ENCODE results near the gene ABHD1.
"Not testable (repeated sequence)": the region's sequence is repeated elsewhere in the genome, so short reads cannot be mapped to it uniquely, and the experiment has no call there.

The ABHD1 gene

DNA sequence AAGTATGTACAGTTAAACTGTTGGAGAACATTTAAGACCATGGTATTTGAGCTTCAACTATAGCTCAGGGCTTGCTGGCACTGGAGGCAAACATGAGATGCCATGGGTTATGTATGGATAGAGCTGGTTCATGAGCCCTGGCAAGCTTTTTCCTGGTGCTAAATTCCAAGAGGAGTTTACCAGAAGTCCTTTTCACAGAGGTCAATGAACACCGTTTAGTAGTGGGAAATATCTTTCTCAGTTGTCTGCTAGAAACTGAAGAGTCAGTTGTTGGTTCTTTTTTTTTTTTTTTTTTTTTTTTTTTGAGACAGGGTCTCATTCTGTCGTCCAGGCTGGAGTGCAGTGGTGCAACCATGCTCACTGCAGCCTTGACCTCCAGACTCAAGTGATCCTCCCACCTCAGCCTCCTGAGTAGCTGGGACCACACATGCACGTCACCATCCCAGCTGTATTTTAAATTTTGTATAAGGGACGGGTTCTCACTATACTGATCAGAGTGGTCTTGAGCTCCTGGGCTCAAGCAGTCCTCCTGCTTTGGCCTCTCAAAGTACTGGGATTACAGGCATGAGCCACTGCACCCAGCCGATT lies 35.7 kb upstream of the ABHD1 start:
- DNase-seq = no peak

DNA sequence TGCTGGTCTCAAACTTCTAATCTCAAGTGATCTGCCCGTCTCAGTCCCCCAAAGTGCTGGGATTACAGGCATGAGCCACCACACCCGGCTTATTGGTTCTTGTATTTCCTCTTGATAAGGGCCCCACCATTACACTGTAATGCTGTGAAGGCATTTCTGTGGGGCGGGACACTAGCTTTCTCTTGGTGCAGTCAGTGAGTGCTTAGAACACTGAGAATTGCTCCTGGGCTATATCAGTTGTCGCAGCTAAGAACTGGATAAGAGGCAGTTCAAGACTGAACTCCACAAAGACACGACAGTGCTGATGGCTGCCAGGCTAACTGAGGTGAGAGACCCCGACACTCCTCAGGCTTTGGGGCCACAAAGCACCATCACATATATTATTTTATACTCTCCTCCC lies 35.0 kb upstream of the ABHD1 start:
- DNase-seq = no peak

DNA sequence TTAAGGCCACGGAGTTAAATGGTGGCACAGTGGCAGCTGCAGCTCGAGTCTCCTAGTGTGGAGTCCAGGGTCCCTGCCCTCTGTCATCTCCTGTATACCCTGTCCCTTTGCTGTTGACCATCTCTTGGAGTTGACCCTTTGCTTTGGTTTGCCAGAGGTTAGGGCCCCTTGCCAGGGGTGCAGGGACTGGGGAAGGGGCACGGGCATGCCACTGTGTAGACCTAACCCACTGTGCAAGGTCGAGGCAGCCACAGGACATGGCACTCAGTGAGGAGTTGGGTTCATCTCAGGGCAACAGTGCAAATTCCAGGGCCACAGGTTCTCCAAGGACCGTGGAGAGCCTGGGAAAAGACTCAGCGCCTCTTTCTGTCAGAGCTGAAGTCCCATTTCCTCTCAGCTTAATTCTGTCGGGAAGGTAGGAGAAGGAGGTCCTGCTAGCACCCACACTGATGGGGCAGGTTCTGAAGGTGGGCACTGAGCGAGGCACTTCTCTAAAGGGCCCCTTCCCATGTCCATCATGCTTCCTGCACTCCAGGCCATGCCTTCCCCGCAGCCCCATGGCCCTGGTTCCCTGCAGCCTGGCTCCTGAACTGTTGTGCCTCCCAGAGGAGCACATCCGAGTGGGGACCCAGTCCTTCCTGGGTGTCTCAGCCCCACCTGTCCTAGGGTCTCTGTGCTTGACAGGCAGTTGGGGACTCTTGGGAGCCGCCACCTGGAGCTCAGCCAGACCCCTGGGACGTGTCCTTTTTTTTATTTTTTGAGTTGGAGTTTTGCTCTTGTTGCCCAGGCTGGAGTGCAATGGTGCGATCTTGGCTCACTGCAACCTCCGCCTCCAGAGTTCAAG lies 34.3 kb upstream of the ABHD1 start:
- no peak for DNase-seq

DNA sequence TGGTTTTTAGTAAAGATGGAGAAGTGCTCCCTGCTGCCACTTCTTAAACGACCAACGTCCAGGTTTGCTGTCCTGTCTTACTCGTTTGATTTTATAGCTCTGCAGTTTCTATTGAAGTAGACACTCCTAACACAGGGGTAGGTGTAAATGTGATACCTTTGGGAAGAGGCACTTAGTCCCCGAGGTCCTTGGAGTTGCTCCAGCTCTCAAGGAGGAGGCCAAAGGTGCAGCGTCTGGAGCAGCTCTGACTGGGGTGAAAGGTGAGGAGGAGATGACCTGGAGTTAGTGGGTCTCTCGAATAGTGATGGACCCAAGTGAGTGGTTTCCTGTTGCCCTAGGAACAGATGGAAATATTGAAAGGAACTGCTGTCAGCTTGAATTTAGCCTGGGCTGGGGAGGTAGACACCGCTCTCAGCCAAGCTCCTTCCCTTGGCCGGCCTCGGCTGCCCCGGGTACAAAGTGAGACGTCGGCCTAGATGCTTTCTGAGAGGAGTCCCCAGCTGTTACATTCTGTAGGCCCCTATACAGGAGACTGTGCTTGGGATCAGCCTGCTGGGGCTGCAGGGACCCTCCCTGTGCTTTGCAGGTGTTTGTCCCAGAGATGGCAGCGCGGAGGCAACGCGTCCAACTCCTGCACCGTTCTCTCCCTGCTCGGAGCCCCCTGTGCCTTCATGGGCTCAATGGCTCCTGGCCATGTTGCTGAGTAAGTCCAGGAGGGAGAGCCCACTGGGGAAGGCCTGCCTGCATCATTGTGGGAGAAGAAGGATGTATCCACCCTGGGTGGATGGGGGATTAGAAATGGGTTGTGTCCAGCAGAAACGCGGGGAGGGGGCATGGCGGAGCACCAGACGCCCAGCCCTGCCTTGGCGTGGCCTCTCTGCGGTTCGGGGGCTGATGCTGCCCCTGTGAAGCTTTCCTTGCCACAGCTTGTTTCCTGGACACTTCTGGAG lies 31.6 kb upstream of the ABHD1 start:
- no peak for DNase-seq

DNA sequence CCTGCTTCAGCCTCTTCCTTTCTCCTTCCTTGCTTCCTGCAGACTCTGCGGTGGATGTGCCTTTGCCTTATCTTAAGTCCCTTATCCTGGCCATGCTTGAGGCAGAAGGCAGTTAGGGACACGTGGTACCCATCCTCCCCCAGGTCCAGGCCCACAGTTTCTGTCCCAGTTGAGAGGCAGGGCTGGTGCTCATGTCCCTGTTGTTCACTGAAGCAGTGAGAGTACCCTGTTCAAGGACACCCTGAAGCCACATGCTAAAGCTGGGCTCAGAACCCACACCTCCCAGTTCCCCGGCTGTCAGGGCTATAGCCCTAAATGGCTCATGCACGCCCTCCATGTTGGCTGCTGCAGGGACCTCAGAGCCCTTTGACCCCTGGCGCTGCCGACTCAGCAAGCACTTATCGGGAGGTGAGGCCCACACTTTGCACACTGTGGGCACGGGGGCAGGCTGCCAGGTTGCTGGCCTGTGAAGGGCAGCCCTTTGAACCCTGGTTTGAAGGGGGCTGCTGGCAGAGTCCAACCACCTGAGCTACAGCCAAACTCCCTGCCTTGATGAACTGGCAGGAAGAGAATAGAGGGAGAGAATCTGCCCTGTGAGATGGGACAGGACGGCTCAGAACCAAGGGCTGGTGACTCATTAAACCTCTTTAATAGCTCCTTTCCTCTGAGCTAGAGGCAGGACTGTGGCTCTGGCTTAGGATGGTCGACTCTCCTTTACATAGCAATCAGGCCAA lies 30.8 kb upstream of the ABHD1 start:
- no peak for DNase-seq

DNA sequence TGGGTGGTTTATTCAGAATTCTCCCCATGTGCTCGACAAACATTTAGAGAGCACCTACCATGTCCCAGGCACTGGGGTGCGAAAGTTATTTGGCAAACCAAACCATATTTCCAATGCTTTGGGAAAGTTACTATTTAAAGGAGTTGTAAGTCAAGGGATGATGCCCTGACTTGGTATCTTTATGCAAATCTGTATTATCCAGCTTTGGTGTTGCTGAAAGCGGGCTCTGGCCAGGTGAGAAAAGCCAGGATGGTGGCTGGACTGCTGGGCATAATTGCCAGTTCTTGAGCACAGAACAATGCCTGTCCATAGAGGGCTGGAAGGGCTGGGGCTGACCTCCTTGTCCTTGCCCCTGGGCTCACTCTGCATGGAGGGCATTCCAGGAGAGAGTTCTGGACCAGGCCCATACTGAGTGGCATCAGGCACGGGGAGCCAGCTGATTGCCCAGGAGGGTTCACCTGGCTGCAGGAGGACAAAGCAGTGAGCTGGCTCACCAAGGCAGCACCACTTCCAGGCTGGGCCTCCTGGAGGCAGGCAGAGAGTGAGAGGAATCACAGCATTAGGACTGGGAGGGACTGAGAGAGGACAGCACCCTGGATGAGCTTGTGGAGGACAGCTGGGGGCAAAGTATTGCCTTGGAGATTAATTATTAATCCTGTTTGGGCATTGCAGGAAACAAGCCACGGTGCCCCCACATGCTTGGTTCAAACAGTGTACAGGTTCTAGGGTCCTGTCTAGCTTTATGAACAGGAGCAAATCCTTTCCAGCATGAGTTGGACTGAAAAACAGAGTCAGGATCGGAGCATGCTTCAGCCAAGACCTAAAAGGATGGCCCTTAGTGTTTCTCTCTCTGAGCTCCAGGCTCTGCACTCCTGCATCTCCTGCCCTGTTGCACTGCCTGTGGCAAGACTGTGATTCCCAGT lies 29.9 kb upstream of the ABHD1 start:
- DNase-seq = no peak

DNA sequence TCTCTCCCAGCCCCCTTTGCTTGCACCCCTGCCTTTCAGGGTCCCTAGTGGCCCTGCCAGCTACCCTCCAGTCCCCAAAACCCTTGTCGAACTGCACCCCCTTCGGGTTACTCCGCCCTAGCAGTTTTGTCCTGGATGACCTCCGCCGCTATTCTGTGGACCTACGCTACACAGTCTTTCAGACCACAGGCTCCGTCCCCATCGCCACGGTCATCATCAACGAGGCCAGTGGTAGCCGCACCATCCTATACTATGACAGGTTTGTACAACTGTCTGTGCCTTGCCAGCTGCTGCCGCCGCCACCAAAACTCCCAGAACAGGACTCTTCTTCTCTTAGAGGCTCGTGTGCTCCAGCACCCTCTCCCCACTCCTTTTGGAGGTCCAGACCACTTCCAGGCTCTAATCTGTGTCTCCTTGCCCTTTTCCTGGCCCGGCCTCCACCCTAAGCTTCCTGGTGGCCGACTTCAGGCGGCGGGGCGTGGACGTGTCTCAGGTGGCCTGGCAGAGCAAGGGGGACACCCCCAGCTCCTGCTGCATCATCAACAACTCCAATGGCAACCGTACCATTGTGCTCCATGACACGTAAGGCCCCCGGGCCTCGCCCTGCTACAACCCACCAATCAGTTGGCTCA lies 29.1 kb upstream of the ABHD1 start:
- DNase-seq = no peak

DNA sequence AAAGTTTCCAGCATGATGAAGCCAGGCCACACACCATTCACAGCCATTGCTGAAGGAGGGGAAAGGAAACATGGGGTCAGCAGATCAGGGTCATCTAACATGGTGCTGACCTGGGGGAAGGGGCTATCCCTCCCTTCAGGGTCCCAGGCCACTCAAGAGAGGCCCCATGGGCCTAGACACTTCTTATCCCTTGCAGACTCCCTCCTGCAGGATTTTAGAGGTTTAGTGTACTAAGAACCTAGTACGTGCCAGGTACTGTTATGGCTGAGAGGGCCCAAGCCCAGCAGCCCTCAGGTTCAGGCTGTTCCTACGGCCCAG lies 28.2 kb upstream of the ABHD1 start:
- no peak for DNase-seq

DNA sequence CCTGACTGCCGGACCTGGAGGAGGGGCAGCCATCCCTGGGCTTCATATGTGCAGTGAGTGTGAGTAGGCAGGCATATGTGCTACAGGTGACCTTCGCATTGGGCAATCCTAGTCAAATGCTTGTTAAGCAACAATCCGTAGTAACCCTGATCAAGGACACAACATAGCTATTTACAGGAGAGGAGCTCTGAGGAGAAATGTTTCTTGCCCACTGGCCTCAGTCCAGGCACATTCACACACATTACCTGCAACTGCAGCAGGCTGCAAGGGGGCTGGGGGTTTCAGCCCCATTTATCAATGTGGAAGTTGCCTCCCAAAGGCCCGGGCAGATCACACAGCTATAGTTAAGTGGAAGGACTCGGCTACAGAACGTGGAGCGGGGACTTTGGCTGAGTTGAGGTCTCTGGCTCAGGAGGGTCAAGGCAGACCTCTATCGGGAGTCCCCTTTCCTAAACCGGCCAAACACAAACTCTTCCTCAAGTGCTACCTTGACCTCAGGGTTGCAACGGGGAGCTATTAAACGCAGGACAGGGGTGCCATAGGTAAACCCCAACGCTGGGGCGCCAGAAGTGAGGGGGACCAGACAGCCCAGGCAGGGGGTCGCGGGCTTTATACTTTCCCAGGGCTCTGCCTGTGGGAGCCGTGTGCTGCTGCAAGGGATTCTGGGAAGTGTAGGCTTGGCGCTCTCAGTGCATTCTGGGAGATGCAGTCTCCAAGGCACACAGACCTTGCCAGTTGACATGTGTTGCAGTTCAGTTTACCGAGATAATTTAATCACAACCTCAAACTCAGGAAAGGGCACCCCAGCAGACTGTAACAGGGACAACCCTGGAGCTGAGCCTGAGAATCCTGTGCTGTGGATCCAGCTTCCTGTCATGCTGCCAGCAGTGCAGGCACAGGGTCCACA lies 27.6 kb upstream of the ABHD1 start:
- peak; percentile 90 for DNase-seq

DNA sequence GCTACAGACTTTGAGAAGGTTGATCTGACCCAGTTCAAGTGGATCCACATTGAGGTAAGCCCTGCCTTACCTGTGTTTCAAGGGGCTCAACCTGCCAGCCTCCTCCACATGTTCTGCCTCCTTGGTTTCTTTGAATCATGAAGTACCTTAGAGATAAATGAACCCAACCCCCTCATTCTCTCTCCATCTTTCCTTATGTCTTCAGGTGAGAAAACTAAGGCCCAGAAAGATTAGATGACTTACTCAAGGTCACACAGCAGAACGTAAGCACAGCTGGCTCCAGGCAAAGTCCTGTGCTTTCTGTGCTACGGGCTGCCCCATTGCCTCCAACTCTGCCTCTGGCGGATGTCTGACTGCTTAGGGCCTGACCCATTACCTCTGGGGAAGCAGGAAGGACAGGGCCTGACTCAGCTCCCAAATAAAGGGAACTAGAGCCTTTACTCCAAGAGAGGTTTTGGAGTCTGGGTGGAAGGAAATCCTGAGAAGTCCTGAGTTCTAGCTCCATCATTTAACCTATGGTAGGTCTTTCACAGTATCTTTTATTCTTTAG lies 26.8 kb upstream of the ABHD1 start:
- DNase-seq = no peak

DNA sequence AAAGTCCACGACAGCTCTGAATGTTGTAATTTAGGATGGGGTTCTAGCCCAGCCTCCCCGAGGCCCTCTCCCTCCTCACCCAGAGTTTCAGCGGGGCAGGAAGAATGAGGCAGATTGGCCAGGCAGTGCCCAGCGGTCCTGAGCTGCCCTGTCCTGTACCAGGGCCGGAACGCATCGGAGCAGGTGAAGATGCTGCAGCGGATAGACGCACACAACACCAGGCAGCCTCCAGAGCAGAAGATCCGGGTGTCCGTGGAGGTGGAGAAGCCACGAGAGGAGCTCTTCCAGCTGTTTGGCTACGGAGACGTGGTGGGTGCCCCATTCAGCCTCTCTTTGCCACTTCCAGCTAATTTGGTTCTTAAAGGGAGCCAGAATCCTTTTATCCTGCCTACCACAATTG lies 26.3 kb upstream of the ABHD1 start:
- no peak for DNase-seq

DNA sequence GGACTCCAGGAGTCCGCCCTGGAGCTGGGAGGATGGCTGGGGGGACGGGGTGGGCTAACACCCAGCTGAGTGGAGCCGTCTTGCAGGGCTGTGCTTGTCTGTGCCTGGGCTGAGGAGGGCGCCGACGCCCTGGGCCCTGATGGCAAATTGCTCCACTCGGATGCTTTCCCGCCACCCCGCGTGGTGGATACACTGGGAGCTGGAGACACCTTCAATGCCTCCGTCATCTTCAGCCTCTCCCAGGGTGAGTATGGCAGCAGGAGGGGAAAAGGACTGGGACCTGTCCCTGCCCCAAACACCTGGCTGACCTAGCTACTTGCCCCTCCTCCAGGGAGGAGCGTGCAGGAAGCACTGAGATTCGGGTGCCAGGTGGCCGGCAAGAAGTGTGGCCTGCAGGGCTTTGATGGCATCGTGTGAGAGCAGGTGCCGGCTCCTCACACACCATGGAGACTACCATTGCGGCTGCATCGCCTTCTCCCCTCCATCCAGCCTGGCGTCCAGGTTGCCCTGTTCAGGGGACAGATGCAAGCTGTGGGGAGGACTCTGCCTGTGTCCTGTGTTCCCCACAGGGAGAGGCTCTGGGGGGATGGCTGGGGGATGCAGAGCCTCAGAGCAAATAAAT lies 24.2 kb upstream of the ABHD1 start:
- DNase-seq = no peak

DNA sequence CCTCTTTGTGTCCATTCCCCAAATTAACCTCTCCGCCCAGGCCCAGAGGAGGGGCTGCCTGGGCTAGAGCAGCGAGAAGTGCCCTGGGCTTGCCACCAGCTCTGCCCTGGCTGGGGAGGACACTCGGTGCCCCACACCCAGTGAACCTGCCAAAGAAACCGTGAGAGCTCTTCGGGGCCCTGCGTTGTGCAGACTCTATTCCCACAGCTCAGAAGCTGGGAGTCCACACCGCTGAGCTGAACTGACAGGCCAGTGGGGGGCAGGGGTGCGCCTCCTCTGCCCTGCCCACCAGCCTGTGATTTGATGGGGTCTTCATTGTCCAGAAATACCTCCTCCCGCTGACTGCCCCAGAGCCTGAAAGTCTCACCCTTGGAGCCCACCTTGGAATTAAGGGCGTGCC lies 23.6 kb upstream of the ABHD1 start:
- no peak for DNase-seq

DNA sequence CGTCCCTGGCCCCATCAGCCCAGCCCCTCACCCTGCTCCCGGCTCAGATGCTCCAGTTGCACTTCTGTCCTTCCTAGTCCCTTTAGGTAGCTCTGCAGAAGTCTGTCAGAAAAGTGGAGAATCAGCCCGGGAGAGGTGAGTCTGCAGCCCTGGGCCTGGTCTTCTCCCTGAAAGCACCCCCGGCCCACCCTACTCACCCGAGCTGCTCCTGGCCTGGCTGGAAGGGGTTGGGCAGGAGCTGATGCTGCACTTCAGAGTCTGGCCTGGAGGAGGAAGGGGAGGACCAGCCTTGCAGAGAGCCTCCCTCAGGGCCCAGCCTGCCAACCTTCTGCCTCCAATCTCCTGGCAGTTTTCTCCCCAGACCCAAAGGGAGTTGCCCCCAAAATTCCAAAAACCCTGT lies 21.3 kb upstream of the ABHD1 start:
- no peak for DNase-seq

DNA sequence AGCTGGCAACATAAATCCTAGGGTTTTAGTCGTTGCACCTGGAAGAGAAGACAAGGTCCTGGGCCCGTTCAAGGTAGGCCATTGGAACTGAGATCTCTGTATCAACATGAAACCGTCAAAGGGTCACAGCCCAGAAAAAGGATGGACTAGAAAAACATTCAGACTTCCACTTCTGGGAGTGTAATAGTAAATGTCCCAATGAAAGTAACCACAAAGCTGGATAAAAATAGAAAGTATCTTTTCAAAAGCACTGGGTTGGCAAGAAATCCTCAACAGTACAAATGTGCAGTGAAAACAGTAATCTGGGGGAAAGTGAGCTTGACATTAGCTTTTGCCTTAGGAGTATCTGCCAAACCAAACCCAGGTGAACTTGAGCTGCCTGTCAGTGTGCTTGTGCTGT lies 17.6 kb upstream of the ABHD1 start:
- no peak for DNase-seq

DNA sequence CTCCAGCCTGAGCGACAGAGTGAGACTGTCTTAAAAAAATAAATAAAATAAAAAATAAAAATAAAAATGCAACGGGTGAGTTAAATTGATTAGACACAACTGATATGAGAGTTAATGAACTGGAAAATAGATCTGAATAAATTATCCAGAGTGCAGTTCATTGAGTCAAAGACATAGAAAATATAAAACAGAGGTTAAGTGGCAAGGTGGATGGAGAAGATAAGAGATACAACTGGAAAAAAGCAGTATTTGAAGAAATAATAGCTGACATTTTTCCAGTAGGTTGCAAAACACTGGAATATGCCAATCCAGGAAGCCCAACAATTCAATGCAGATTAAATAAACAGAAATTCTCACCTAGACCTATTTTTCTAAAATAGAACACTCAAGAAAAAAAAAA lies 15.4 kb upstream of the ABHD1 start:
- no peak for DNase-seq

DNA sequence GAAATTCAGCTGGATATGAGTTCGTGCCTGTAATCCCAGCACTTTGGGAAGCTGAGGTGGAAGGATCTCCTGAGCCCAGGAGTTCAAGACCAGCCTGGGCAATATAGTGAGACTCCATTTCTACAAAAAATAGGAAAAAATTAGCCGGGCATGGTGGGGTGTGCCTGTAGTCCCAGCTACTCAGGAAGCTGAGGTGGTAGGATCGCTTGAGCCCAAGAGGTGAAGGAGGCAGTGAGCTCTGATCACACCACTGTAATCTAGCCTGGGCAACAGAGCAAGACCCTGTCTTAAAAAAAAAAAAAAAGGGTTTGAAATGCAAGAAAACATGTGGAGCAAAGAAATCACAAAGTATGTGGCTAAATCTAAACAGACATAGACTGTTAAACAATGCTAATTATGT lies 14.5 kb upstream of the ABHD1 start:
- no peak for DNase-seq

DNA sequence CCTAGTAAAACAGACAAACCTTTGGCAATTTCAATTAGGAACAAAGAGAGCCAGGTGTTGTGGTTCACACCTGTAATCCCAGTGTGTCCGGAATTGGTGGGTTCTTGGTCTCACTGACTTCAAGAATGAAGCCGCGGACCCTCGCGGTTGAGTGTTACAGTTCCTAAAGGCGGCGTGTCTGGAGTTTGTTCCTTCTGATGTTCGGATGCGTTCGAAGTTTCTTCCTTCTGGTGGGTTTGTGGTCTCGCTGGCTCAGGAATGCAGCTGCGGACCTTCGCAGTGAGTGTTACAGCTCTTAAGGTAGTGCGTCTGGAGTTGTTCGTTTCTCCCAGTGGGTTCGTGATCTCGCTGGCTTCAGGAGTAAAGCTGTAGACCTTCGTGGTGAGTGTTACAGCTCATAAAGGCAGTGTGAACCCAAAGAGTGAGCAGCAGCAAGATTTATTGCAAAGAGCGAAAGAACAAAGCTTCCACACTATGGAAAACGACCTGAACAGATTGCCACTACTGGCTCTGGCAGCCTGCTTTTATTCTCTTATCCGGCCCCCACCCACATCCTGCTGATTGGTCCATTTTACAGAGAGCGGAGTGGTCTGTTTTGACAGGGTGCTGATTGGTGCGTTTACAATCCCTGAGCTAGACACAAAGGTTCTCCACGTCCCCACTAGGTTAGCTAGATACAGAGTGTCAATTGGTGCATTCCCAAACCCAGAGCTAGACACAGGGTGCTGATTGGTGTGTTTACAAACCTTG lies 12.8 kb upstream of the ABHD1 start:
- not testable (repeated sequence) for DNase-seq

Data from eye (tissue), 1 donor.